RKO (cell line): ENCODE data around the gene NKPD1.
A peak's percentile ranks its signal among the peaks of the same experiment; 100 is the strongest.

Experiments used
- DNase-seq: peaks from one replicate; pipeline ENCODE4 v3.0.0-alpha.2; 2016; ENCODE audit warnings: low spot score

NKPD1 gene

DNA sequence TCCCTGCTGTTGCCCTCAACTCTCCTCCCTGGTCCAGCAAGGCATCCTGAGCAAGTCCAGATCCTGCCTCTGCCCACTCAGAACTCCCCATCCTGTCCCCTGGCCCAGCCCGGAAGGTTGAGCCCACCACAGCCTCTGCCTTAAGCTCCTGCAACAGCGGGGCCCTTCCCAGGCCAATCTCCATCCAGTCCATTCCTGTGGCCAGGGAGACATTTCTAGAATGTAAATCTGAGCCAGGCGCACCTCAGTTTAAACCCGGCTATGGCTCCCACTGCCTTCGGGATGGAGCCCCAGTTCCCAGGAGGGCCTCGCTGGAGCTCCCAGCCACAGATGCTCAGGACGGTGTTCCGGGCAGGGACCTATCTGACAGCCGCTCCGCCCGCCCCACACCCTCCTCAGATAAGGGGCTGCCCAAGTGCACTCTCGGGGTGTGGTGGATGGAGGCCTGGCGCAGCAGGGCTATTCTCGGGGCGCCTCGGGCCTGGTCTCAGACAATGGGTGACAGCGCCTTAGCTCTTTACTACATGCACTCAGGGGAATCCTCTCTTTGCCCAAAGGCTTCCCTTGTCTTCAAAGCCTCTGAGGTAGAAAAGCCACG lies 11.9 kb upstream of the NKPD1 start:
- no peak for DNase-seq

DNA sequence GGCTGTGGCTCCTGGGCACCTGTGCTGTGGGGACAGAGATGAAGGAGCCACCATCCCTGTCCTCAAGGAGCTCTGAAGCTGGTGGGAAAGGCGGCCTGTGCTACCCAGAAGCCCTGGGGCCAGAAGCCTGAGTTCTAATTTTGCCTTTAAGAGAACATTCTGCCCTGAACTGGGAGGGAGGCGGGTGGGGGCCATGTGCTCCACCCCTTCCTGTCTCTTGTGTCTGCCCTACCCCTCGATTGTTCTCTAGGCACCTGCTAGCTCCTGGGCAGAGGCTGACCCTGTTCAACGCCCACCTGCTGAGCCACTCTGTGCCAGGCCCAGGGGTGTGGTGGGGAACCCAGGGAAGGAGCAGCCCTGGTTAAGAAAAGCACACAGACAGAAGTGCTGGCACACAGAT lies 11.4 kb upstream of the NKPD1 start:
- no peak for DNase-seq

DNA sequence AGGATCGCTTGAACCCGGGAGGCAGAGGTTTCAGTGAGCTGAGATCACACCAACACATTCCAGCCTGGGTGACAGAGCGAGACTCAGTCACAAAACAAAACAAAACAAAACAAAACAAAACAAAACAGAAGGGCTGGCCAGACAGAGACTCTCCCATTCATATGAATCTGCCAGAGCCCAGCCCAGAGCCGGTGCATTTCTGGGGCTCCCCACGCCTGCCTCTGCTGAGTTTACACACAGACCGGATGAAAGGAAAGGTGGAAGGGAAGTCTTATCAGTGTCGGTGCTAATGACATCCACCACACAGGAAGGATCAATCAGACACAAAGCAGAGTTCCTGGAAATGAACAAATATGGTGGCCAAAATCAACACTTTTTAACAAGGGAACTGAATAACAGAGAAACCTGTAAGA lies 10.4 kb upstream of the NKPD1 start:
- DNase-seq: no peak

DNA sequence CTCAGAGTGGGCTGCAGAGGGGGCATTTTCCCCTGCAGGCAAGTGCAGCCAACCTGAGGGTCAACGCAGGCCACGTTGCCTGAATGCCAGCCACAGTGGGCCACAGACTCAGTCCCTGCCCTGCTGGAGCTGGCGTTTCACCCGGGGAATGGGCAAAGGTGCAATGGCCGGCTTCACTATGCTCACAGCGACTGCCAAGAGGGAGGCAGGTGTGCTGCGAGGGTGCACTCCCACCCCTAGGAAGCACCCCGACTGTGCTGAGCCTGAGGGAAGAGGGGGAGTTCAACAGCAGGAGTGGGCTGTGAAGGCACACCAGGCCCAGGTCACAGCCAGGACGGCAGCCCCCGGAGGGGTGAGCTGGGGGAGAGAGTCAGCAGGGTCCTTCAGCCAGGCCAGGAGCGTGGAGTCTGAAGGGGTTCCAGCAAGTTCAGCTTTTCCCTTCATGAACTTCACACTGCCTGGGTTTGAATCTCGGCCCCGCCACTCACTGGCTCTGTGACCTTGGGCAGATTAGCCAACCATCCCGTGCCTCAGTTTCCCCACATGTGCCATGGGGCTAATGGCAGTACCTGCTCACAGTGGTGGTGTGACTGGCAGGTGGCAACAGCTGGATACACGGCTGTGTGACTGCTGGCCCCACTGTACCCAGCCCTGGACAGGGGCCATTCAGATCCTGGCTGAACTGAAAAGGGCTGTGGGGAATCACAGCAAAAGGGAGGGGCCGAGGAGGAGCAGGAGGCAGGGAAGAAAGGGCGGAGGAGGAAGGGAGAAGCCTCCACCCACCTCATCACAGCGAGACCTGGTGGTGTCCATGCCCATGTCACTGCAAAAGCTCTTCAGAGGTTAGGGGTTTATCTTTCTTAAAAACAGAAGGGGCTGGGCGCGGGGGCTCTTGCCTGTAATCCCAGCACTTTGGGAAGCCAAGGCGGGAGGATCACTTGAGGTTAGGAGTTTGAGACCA lies 9.6 kb upstream of the NKPD1 start:
- DNase-seq: no peak

DNA sequence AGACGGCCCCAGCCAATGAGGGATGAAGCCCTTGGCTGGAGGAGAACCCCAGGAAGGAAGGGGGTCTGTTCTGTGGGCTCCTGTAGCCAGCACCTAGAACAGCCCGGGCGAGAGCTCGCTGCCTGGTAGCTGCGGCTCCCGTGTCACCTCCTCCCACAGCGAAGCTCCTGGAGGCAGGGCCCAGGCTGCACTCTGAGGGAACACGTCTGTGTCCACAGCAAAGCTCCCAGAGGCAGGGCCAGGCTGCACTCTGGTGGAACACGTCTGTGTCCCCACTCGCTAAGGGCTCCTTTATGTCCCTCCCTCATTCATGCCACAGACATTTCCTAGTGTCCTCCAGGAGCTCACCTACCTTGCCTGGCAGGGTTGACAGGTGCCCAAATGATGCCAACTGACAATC lies 8.8 kb upstream of the NKPD1 start:
- DNase-seq: no peak

DNA sequence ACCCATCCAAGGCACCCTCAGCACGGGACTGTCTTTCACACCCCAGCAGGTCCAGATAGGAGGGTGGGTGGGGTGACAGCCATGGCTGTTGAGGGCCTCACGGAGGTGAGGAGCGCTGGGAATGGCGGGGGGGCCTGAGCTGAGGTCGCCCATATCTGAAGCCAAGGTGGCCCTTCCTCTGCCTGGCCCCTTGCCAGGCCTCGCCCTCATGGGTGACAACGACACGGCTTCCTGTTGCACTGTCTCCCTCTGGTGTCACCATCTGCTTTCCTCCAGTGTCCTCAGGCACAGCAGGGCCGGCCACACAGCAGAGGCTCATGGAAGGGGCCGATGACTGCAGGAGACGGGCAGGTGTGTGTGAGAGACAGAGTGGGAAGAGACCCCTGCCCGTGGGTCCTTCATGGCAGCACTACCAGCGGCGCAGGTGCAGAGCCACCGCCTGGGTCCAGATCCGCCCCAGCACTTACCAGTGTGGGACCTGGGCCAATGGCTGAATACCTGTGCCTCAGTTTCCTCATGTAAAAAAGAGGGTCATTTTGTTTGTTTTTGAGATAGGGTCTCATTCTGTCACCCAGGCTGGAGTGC lies 8.1 kb upstream of the NKPD1 start:
- no peak for DNase-seq

DNA sequence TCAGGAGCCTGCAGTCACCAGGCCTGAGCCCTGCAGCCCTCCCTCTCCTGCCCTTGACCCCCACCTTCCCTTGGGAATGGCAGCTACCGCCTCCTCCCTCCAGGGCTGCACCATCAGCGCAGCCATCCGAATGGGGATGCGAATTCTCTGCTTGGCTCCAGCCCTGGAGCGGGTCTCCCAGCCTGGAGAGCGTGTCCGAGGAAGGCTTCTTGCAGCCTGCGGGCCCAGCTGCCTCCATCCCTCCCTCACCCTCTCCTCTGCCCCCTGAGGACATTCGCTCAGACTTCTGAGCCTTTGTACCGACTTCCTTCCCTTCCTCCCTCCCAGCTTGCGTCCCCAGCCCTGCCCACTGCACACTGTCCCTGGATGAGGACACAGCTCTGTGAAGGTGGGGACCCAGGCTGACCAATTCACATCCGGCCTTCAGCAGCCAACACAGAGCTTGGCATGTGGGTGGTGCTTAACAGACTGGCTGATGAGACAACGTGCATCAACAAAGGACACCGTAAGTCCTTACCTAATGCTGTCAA lies 6.0 kb upstream of the NKPD1 start:
- no peak for DNase-seq

DNA sequence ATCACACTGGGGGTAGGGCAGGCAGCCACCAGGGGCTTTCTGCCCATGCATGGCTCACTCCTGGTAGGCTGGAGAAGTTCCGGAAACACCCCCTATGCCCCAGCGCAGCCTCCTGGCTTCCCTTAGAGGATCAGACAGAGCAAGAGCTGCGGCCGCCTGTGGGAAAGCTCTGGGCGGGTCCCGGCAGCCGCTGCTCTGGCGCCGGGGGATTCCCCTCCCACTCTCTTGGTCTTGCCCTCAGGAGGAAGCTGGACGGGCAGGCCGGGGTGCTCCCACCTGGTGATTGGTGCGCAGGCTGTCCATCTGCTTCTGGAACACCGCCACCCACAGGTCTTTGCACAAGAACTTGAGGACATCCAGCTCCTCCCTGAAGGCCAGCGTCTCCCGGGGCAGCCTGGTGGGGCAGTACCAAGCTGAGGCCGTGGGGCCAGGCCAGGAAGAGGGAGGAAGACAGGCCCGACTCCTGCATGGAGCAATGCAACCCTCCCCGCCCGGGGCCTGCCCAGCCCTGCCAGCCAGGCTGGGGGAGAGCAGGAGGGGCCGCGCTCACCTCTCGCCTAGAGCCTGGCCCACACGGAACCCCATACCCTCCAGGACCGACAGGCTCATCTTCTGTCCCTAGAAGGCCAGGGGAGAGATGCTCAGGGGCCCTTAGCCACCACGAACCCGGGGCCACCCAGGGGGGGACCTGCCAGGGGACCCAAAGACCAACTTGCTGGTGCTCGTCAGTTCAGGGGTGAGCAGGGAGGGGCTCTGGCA lies 4.0 kb upstream of the NKPD1 start:
- DNase-seq: no peak

DNA sequence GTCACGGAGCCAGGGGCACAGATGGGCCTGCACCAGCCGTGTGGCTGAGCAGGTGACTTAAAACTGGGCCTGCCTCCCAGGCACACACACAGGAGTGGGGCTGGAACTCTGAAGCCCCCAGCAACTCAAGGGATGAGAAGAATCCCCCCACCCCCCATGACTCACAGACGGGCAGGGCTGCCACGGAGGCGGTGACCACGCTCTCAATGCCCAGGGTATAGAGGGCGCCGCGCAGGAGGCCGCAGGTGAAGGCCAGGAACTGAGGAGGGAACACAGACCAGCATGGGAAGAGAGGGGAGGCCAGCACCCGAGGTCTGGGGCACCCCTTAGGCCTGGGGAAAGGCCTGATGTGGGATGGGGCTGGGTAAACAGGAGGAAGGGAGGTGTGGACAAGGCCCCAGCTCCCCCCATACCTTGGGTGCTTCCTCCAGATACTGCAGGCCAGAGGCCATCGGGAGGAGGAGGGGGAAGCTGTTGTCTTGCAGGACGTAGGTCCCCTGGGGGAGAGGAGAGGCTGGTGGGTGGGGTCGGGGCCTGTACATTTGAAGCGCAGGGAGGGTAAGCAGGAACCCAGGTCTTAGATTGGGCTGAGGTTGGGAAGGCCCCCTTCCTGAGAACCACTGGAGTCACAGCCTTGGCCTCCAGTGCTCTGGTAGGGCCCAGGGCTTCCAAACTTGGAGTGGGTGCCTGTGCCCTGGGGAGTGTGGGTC lies 3.1 kb upstream of the NKPD1 start:
- no peak for DNase-seq

DNA sequence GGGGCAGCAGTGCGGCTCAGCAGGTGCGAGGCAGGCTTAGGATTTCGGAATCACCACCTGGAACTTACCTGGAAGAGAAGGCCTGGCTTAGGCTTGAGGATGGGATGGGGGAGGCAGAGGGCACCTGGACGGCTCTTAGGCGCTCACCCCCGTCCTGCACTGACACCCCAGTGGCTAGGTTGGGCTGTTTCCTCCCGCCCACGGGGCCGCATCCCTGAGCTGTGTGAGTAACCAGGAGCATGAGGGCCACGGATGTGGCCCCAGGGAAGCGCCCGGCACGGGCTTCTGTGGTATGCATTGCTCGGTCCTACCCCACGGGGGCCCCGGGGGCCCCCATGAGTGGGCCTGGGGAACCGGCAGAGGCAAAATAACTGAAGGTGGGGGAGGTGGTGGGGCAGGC lies 2.4 kb upstream of the NKPD1 start:
- DNase-seq: no peak

DNA sequence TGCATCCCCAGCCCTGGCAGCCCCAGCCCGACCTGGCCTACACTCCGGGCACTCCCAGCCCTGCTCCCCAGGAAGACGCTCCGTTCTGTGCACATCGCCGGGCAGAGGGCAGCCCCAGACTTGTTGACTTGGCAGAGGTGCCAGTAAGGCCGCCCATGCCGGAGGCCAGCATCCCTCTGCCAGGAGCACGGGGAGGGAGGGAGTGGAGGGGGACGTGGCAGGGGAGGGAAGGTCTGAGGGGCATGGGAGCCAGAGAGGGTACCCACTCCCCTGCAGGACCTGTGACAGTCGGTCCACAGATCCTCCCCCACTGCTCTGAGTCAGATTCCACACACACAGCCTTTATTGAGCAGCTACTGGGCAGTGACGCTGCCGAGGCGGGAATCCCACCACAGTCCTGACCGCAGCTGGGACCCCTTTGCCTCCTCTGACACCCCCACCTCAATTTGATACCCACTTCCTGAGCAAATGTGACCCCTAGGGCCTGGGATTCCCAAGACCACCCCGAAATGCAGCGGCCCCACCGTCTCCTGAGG lies 1.9 kb upstream of the NKPD1 start:
- no peak for DNase-seq

DNA sequence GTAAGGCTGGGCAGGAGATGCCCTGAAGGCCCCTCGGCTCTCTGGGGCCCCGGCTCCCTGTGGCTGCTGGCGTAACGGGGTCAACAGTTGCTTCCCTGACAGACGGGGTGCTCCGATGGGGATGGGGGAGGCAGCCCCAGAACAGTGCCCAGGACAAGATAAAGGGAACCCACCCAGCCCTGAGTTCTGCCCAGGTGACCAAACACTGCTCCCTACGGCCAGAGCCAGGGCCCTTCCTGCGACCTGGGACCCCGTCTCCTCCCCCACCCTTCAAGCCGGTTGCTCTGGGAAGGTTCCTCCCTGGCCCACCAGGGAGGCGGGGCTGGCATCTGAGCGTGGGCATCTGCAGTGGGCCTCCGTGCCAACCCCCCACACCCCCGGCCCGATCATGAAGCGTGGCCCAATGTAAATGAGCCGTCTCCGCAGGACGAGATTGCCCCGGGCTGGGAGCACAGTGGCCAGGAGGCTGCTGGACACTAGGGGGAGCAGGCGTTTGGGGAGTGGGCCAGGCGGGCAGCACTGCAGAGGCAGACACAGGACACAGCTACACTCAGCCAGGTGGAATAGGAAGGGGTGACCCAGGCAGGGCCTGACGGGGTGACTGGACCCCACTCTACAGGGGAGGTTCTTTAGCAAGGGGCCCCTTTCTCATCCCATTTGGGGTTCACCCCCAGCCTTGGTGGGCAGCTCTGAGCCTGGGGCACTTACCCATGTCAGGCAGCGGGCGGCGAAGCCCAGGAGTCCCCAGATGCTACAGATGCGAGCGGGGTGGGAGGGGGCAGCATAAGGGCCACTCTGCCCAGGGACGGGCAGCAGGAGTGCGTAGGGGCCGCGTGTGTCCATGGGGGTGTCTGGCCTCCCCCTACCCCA lies 1.2 kb upstream of the NKPD1 start:
- peak; percentile 29 for DNase-seq

DNA sequence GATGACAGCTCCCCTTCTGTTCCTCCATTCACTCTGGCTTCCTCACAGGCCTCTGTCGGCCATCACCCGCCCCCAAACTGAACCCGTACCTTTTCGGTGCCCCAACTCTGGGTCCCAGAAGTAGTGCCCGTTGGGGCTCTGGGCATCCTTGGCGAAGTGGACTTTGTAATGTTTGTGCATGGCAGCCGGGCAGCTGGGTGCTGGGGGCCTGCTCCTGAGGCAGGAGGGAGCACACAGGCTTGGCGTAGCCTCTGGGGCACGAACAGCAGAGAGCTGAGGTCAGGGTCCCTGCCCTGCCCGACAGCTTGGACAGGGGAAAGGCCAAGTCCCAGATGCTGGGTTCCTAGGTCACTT lies 834 bp downstream of the NKPD1 start:
- DNase-seq: no peak

DNA sequence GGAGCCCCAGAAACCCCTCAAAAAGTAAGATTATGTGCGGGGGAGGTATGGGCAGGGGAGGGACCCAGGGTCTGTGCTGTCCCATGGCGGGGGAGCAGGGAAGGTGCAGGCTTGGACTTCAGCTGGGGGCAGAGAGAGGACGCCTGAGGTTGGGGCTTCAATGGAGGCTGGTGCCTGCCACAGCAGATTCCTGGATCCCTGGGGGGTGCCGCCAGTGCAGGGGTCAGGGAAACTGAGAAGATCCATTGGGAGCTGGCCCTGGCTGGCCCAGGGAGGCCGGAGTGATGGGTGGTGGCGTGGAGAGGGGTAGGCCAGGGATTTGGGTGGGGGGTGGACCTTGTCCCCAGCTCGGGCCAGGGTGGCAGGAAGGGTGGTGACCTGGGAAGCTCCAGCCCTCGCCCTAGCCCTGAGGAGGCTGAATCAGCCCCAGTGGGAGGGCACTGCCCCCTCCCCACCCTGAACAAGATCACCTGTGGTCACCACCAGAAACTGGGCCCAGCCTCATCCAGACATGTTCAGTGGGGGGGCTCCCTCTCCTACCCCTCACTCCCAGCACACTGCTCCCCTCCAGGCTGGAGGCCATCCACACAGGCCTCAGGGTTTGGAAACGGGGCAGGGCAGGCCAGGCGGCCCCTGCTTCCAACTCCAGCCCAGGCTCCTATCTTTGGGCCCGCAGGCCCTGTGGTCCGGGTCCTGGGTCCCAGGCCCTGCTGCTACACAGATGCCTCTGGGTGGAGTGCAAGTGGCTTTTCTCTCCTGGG lies 1.4 kb downstream of the NKPD1 start:
- no peak for DNase-seq

DNA sequence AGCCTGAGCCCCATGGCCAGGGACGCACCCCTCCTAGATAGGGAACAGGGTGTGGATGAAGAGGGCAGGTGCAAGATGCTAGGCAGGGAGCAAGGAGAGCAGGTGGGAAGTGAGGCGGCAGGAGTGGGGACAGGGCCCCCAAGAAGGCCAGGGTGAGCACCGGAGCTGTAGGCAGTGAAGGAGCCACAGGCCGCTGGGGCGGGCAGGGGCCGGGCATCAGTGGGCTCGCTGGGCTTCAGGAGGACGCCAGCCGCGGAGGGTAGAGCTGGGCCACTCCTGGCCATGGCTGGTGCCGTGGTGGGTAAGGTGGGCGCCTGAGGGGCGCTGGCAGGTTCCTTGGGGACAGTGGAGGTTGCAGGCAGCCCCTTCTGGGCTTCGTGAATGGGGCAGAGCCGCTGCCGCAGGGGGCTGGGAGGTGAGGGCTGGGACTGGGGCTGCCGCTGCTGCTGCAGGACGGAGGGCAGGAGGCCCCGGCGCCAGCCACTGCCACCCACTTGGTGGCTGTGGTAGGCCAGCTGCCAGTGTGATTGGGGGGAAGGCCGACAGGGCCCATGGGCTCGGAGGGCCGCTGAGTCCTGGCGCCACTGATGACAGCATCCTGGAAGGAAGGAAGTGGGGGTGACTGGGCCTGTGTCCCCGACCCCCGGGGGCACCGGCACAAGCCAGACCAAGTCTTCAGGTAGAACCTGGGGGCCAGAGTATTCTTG lies 2.1 kb downstream of the NKPD1 start:
- no peak for DNase-seq

DNA sequence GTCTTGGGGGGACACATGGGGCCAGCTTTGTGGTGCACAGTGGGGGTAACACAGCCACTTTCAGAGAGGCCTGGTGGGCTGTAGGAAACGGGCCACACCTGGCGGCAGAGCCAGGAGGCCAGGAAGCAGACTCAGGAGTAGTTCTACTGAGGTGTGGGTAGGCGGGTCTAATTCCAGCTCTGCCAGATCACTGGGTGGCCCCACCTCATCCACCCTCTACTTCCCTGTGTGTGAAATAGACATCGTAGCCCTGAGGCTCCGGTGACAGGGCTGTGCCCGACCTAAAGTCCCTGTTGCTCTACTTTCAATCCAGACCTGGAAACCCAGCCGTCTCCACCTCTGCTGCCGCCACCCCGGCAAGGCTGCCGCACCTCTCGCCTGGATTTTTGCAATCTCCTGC lies 4.0 kb downstream of the NKPD1 start:
- DNase-seq: no peak

DNA sequence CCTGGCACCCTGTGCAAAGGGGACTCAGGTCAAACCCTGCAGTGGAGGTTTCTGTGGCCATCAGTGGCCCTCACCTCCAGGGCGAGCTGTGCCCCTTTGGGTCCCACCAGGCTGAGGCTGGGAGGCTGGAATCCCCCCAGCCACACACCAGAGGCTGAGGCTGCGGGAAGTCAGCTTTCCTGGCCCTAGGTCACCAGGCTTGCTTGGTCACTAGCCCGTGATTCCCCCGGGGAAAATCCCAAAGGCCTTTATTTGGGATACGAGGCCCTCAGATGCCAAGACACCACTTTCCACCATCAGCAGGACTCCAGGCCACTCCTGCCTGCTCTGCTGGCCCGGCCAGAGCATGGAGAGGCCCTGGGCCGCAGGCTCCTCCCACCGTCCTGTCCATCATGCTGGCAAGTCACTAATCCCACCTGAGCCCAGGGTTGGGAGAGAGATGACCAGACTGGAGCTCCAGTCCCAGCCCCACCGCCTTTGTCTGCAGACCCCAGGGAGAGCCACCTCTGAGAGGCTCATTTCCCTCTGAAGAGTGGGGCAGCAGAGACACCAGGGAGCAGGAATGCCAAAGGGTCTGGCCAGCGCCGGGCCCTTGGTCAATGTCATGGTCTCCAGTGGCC lies 4.7 kb downstream of the NKPD1 start:
- no peak for DNase-seq

DNA sequence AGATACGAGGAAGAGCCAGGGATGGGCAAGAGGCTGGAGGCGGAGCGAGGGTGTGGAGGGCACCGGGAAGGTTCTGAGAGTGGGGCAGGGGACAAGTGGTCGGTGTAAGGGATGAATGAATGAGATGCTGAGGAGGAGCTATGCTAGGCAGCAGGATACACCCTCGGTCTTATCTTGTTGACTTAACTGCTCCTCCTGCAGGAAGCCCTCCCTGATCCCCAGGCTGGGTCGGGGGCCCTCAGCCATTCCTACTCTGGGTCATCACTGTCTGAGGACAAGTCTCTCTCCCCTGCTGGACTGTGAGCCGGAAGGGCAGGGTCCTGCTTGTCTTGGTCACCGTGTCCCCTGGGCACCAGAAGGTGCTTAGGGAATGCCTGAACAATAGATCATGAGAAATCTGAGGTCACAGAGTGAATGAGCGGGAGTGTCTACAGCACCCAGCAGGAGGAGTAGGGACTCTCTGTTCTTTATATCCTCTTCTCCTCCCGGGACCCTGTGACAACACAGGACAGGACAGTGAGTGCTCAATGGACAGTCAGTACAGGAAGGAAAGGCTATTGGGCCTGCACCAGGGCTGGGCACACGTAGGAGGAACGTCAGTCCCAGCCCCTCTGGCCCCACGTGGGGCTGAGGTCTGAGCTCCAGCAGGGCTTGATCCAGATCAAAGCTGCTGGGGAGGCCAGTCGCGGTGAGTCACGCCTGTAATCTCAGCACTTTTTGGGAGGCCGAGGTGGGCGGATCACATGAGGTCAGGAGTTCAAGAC lies 6.5 kb downstream of the NKPD1 start:
- peak; percentile 85 for DNase-seq
